Measurements from ENCODE around the gene SRGN. TPM values are rescaled to one million over a fixed set of nuclear protein-coding genes. Genes with fewer than 3 reads are reported as not detected.

The SRGN gene
- total RNA-seq, 1 donor: 127 TPM

DNA sequence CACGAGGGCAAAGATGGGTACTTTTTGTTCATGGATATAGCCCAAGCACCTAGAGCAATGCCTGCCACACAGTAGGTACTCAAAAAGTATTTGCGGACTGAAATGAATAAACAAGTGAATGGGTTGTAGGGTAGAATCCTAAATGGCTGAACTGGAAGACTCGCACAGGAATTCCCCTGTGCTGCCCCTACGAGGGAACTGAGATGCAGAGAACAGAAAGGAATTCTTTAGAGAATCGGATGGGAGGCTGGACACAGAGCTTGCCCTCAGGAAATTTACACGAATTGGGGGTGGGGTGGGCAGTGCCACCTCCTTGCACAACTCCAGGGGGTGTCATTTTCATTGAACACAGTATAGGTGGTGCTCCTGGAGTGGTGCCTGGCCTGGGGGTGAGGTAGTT, 35.2 kb upstream of the SRGN start:
- TF ChIP-seq CTCF (IDR thresholded peaks at IDR 0.05; ENCODE audit: insufficient read depth, low read length): no peak
- no peak overlapping the region for H3K4me3 ChIP-seq (ENCODE audit: low read depth, low read length)
- no peak for DNase-seq (ENCODE audit: low read depth)

DNA sequence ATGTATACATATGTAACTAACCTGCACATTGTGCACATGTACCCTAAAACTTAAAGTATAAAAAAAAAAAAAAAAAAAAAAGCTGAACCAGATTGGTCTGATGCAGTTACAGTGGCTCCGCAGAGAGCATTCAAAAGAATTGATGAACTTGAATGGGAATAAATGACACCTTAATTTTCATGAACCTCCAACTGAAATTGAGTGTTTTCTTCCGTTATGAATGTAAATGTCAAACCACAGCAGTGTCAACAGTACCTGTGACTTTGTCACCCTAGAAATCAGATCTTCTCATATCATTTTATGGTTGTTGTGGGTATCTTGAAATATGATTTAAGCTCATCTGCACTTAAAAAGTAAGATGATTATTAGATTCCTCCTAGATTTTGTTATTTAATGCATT, 32.7 kb upstream of the SRGN start:
- DNase-seq (ENCODE audit: low read depth): no peak
- no peak overlapping the region for H3K4me3 ChIP-seq (ENCODE audit: low read depth, low read length)

DNA sequence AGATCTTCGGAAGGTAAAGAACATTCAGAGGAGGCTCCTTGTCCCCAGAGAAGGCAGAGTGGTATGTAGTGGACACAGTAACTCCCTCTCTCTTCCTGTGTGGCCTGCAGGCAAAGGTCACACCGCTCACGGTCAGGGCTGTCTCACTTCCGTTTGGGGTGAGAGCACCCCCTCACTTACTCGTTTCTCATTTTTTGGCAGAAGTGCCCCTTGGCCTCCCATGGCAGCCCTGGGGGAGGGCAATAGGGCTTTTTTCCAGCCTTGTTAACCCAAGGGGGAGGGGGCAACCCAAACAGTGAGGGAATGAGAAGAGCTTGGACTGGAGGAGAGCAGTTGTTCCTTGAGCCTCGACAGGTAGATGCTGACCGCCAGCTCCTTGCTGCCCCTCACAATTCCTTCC, 31.8 kb upstream of the SRGN start:
- TF ChIP-seq CTCF (IDR thresholded peaks at IDR 0.05; ENCODE audit: insufficient read depth, low read length): no peak
- no peak overlapping the region for H3K4me3 ChIP-seq (ENCODE audit: low read depth, low read length)
- no peak for DNase-seq (ENCODE audit: low read depth)

More for the DNA sequence above, 32.7 kb upstream of the SRGN start:
- no peak for TF ChIP-seq CTCF (IDR thresholded peaks at IDR 0.05; ENCODE audit: insufficient read depth, low read length)

GRCh38 chr10:69056536-69057260, 31.2 kb upstream of the SRGN start:
- no peak overlapping the region for H3K4me3 ChIP-seq (ENCODE audit: low read depth, low read length)
- no peak for DNase-seq (ENCODE audit: low read depth)
- TF ChIP-seq CTCF (IDR thresholded peaks at IDR 0.05; ENCODE audit: insufficient read depth, low read length): no peak

GRCh38 chr10:69057261-69057950, 30.5 kb upstream of the SRGN start:
- H3K4me3 ChIP-seq (ENCODE audit: low read depth, low read length): no peak overlapping the region
- no peak for TF ChIP-seq CTCF (IDR thresholded peaks at IDR 0.05; ENCODE audit: insufficient read depth, low read length)
- DNase-seq (ENCODE audit: low read depth): no peak

DNA sequence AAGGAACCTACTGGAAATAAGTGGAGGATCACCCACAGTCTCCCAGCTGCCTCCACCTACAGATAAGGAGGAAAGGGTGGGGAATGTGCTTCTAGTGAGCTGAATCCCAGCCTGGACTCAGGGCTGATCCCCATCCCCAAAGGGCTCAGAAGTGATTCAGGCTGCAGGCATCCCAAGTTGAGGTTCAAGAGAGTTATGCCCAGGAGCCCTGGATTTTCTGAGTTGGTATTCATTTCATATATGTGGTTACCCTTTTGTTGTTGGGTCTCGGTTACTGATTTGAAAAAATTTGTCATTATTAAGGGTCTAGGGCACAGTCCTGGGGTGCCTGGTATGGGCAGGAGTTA, 30.0 kb upstream of the SRGN start:
- no peak for TF ChIP-seq CTCF (IDR thresholded peaks at IDR 0.05; ENCODE audit: insufficient read depth, low read length)
- DNase-seq (ENCODE audit: low read depth): peak; percentile 72
- H3K4me3 ChIP-seq (ENCODE audit: low read depth, low read length): no peak overlapping the region
